HG02610 (cell line): ENCODE data around the gene FUT8.
"Not testable (repeated sequence)": the region's sequence is repeated elsewhere in the genome, so short reads cannot be mapped to it uniquely, and the experiment has no call there.

Experiments
- ATAC-seq: cut with Tn5 transposase; IDR thresholded peaks from one replicate; pipeline ENCODE4 v1.9.1; 2021; ENCODE audit warnings: mild to moderate bottlenecking, moderate library complexity; ENCODE audit not compliant: unreplicated experiment

The FUT8 gene

DNA sequence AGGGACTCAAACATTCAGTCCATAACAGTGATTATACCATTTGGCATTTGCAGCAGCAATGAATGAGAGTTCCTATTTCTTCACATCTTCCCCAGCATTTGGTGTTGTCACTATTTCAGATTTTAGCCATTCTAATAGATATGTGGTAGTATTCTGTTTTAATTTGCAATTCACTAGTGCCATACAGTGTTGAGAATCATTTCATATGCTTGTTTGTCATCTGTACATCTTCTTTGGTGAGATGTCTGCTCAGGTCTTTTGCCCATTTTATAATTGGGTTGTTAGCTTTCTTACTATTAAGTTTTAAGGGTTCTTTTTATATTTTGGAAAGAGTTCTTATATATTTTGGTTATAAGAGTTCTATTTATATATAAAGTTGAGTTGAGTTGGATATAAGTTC lies 276.5 kb downstream of the FUT8 start:
- no peak for ATAC-seq

DNA sequence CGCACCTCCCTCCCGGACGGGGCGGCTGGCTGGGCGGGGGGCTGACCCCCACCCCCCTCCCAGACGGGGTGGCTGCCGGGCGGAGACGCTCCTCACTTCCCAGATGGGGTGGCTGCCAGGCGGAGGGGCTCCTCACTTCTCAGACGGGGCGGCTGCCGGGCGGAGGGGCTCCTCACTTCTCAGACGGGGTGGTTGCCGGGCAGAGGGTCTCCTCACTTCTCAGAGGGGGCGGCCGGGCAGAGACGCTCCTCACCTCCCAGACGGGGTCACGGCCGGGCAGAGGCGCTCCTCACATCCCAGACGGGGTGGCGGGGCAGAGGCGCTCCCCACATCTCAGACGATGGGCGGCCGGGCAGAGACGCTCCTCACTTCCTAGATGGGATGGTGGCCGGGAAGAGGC lies 280.0 kb downstream of the FUT8 start:
- ATAC-seq, result not testable (repeated sequence)

DNA sequence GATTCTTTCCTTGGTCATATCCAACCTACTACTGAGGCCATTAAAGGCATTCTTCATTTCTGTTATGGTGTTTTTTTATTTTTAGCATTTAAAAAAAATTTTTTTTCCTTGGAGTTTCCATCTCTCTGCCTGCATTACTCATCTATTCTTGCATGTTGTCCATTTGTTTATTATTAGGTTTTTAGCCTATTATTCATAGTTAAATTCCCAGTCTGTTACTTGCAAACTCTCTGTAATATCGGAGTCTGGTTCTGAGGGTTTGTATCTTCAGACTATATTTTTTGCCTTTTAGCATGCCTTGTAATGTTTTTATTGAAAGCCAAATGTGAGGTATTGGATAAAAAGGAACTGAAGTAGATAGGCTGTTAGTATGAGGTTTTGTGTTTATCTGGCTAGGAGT lies 284.3 kb downstream of the FUT8 start:
- ATAC-seq, result no peak

DNA sequence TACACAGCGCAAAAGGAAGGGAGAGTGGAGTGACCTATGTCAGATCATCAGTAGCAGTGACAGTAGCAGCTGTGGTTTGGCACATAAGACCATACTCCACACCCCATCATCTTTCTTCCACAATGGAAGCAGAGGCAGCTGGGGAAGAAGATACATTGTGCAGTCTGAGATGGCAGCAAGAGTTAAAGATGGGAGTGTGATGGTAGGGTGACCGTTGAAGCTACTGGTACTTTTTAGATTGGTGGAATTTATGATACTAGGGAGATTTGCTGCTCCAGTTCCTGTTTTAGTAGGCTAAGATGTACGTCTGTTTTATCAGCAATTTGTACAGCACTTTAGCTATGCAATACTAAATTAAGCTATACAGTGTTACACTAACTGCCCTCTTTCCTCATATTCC lies 291.0 kb downstream of the FUT8 start:
- ATAC-seq, result no peak

DNA sequence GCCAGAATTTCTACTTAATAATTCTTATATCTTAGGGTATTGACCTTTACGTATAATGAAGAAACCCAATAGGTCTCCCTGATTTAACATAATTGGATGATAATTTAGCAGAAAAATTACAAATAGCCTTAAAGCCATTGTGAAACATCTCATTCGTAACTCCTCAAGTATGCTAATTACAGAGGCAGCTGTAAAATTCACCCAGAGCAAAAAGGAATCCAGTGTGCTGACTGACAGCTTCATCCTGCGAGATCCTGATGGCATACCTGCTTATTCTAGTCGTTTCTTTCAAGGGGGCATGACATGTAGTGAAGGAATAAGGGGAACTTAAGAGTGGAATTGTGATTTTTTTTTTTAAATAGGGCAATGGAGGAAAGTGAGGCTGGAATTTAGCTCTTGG lies 291.5 kb downstream of the FUT8 start:
- no peak for ATAC-seq

DNA sequence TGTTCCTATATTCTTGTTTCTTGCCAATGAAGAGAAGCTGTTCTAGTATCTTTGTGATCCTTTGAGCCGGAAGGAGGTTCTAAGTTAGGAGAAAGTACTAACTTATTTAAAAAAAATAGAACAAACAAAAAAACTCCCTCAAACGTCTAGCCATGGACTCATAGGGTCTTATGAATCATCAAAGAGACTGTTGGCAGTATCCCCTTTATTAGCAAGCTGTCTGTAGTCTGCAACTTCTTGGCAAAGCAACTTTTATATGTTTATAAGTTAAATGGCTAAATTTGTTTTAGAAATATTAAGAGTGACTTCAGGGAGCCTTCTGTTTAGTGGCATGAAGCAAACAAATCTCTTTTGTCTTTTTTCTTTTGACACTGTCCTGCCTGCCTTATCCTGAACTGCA lies 291.9 kb downstream of the FUT8 start:
- no peak for ATAC-seq

DNA sequence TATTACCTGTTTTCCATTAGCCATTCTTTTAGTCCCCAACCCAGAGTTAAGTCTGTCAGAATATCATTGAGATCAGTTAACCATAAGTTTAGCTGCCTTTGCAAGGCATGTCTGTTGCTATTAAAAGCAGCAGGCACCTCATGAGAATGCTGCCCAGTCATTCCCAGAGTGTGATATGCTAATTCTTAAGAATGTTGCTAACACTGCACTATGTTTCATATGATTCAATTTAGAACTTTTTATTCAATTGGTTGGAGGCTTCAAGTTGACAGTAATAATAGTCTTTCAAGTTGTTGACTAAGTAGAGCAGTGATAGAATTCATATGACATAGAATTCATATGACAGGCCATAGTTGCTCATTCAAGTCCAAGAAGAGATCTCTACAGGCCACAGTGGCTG lies 292.3 kb downstream of the FUT8 start:
- ATAC-seq, result peak; percentile 92

DNA sequence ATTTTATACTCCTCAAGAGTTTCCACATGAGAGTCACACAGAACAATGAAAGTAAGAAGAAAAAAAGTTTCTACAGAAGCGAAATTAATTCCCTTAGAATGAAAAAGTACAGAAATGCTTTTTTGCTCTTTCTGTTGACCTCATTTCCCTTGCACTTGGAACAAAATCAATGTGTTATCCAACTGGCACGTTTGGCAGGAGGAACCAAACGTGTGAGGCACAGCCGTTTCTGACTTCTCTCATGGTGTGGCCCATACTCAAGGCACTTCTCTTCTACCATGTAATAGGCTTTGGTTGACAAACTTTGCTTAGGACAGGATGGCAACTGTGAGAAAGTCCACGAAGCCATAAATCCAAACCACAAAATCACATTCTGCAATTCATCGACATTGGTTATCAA lies 297.0 kb downstream of the FUT8 start:
- ATAC-seq, result no peak

DNA sequence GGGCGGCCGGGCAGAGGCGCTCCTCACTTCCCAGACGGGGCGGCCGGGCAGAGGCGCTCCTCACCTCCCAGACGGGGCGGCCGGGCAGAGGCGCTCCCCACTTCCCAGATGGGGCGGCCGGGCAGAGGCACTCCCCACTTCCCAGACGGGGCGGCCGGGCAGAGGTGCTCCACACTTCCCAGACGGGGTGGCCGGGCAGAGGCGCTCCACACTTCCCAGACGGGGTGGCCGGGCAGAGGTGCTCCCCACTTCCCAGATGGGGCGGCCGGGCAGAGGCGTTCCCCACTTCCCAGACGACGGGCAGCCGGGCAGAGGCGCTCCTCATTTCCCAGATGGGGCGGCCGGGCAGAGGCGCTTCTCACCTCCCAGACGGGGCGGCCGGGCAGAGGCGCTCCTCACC lies 304.3 kb downstream of the FUT8 start:
- ATAC-seq, result not testable (repeated sequence)

DNA sequence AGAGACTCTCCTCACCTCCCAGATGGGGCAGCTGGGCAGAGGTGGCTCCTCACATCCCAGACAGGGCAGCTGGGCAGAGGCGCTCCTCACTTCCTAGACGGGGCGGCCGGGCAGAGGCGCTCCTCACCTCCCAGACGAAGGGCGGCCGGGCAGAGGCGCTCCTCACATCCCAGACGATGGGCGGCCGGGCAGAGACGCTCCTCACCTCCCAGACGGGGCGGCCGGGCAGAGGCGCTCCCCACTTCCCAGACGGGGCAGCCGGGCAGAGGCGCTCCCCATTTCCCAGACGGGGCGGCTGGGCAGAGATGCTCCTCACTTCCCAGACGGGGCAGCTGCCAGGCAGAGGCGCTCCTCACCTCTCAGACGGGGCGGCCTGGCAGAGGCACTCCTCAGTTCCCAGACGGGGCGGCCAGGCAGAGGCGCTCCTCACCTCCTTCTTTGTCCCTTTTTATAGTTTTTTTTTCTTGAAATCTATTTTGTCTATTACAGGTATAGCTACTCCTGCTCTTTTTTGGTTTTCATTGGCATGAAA lies 304.9 kb downstream of the FUT8 start:
- ATAC-seq, result not testable (repeated sequence)

DNA sequence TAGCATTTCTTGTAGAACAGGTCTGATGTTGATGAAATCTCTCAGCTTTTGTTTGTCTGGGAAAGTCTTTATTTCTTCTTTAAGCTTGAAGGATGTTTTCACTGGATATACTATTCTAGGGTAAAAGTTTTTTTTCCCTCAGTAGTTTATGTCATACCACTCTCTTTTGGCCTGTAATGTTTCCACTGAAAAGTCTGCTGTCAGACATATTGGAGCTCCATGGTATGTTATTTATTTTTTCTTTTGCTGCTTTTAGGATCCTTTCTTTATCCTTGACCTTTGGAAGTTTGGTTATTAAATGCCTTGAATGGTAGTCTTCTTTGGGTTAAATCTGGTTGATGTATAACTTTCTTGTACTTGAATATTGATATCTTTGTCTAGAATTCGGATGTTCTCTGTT lies 306.1 kb downstream of the FUT8 start:
- ATAC-seq, result no peak

DNA sequence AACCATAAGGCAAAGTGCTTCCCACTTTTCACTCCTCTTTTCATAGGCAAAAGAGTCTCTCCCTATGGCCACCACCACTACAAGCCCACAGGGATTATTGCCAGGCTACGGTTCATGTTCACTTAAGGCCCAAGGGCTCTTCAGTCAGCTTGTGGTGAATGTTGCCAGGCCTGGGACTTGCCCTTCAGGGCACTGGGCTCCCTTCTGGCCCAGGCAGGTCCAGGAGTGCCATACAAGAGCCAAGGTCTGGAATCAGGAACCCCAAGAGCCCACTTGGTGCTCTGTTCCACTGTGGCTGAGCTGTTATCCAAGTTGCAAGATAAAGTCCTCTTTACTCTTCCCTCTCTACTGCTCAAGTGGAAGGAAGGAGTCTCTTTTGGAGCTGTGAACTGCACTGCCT lies 307.6 kb downstream of the FUT8 start:
- ATAC-seq, result no peak

DNA sequence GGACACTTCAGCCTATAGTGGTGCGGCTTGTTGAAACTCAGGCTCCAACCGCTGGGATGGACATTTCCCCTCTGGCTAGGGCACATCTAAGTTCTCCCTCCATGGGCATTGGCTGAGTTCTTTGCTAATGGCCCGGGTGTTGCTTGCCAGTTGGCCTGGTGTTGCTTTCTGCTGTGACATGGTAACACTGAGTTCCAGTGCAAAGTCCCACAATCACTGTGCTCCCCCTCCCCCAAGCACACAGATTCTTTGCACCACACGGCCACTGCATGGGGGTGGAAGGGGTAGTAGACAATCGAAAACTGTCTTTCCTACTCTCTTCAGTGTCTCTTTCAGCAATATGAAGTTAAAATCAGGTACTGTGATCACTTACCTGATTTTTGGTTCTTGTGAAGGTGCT lies 308.2 kb downstream of the FUT8 start:
- no peak for ATAC-seq

DNA sequence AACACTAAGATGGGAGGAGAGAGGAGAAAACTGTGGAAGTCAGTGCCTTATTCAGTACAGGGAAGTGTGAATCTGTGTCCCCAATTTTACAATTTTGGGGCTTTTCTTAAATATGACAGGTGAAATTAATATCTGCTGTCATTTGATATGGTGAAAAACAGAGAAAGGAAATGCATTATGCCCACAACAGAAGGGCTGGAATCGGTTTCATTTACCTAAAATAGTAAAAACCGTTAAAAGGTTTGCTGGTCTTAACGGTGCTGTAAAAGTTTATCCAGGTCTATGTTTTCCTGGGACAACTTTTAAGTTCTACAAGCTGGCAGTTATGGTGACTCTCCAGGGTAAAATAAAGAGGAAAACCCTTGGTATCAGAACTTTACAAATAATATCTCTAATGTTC lies 310.8 kb downstream of the FUT8 start:
- no peak for ATAC-seq

DNA sequence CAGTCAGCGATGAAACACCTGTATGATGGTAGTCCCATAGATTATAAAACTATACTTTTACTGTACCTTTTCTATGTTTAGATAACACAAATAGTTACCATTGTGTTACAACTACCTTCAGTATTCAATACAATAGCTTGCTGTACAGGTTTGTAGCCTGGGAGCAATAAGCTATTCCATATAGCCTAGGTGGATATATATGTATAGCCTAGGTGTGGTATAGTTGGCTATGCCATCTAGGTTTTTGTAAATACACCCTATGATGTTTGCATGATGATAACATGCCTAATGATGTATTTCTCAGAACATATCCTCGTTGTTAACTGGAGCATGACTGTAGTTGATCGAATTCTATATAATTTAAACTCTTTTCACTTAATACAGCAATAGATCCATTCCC lies 316.1 kb downstream of the FUT8 start:
- no peak for ATAC-seq

DNA sequence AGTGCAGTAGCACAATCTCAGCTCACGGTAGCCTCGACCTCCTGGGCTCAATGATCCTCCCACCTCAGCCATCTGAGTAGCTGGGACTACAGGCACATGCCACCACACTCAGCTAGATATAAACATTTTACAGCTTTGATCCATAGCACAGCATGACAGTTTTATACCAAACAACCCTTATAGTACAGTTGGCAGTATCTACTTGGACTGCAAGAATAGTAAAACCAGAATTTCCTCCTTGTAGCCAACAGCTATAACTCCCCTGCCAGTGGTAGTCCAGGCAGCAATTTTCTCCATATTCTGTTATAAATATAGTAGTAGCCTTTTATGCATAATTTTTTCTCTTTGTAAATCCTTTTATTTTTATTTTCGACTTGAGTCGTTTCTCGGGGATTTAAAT lies 317.0 kb downstream of the FUT8 start:
- no peak for ATAC-seq

DNA sequence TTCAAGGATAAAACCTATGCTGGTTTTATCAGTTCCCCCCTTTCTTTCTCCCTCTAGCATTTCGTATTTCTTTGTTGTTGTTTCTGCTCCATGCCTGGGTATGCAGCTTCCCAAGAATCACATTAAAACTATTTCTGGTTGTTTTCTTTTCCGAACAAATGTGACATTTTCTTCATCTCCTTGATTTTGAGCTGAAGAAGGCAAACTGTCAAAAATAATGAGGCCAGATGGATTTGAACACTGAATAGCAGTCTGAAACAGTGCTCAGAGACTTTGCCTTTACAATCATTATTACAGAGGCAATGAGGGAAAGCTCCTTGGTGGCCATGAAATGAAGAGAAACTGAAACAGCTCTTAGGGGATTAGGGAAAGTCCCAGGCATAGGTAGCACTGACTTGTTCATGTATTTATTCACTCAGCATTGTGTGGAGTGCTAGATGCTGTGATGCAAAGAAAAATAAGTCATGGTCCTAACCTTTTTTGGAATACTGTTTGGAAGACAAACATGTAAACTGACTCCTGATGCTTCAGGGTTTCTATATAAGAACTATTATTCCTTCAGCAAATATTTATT lies 319.5 kb downstream of the FUT8 start:
- ATAC-seq, result peak; percentile 100

DNA sequence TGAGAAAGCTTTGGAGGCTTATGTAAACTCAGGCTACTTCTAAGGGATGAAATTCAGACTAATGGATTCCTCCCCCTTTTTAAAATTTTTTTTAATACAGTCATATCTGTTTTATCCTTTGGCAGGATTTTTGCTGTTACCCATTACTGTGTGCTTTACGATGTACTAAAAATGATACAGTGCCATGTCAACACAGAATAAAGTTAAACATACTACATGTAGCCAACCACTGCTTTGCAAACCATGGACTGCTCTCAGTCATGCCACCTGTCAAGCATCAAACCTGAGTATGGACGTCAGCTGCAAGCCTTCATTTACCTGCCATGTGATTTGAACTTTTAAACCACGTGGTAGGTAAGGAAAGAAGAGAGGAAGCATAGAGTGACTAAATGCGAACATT lies 325.8 kb downstream of the FUT8 start:
- ATAC-seq, result no peak

DNA sequence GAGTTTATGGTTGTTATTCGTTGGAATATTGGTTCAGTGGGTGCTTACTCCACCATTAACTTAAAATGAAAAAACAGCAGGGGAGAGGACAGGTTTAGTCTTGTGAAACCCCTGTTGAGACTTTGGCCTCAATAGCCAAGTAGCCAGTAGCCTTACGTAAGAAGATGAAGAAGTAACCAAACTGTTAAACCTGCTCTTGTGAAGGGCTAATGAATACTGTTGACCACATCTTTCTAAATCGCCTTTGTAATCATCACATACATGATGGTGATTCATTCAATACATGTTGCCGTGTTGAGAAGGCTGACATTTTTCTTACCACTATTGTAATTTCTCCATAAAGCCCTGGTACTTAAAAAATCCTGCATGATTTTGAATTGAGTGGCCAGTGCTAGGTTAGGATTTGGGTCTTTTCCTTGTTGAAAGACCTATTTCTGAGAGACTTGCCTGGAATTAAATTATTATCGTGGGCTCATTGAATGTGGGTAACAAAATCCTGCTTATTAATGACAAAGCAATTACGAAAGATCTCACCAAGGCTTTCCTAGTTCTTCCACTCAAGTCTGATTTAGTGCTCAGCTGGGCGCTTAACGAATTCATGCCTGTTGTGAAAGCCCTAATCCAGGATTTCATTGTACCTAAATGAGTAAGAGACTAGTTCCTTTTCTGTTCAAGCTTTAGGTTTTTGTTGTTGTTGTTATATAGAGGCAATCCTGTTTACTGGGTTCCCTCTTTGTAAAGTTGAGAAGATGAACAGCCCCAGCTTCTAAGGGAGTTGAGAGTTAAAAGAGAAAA lies 333.1 kb downstream of the FUT8 start:
- no peak for ATAC-seq

DNA sequence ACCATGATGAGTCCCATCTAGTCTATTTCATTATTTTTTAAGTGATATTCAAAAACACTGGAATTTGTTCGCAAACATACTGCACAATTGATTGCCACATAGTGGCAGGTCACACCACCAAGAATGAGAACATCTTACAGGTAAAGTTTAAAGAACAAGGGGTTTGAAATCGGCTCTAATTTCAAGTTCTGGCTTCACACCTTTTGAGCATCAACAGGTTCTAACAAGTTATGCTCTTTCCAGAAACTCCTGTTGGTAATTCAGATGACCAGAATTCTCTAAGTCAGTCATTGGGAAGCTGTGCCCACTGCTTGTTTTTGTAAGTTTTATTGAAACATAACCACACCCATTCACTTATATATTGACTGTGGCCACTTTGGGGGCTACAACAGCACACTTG lies 336.3 kb downstream of the FUT8 start:
- no peak for ATAC-seq

DNA sequence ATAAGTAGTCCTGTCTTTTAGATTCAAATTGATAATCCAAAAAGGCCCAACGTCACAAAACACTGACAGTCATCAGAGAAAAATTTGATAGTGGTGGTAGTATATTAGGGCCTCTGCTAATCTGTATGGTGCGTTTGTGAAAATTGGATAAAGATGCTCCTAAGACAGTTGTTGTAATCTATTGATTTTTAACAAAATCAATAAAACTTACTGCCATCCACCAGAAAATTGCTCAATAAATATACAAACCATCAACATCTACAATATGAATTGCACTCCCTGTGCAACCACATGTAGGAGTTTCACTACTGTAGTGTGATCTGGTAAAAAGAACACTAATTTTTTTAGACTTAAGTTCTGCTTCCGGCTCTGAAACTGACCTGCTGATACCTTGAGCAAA lies 336.8 kb downstream of the FUT8 start:
- ATAC-seq, result no peak

DNA sequence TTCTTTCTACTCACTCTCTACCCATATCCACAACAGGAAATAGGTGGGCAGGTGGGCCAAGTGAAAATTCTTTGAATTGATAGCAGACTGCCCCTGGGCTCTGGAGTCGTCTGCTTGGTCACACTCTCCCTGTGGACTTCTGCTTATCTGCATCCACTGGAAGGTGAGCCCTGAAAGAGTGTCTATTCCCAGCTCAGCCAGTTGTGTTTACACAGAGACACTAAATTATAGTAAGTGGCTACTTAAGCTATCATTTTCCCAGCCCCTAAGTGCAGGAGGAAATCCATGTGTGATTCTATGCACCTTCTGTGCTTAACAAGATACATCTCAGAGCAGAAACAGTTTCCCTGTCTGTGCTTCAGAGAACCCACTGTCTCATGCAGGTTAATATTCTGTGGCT lies 338.4 kb downstream of the FUT8 start:
- no peak for ATAC-seq

DNA sequence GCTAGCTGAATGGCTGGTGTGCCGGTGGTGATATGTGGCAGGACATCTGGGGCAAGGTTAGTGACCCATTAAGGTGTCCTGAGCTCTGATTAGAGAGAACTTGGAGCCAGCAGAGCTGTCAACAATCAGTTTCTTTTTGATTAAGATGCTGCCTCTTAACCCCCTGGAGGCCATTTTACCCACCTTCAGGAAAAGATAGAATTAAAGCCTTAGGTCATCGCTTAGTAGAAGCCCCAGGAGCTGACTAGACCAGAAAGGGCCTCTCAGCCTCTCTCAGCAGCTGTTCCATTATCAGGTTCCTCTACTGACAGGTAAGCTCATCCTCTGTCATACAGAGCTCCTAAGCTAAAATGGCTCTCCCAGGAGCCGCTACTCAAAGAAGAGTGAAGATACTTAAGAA lies 339.0 kb downstream of the FUT8 start:
- no peak for ATAC-seq
